Sciatic nerve (tissue), 2 donors: ENCODE data around the gene RPL36AL. TPM values are rescaled to one million over a fixed set of nuclear protein-coding genes. Genes with fewer than 3 reads are reported as not detected.
"Not testable (repeated sequence)": the region's sequence is repeated elsewhere in the genome, so short reads cannot be mapped to it uniquely, and the experiment has no call there.

Experiments used
- ATAC-seq: fragments of 200-7000 bp; cut with Tn5 transposase; one replicate; pipeline ENCODE4 v1.9.1; 2020; ENCODE audit warnings: mild to moderate bottlenecking, moderate library complexity
- DNase-seq: peaks from one replicate; pipeline ENCODE4 v3.0.0-alpha.2; 2020; ENCODE audit warnings: low spot score
- intact Hi-C: fragments of 100-400 bp; cut with DNase I; formaldehyde crosslinking; loops from one replicate; pipeline ENCODE4 v1.14.2; 2022
- total RNA-seq: library from RNA; stranded (reverse); fragmentation: NEBNext Ultra II Directional; extraction: Animal tissue kit (Norgen Biotek cat#: 25700); gene quantifications from one replicate; pipeline ENCODE4 v1.2.1, GENCODE V29; 2021
- donor health status: DM: no; HTN: no; CAD: no.
- donor health status: DM: no; HTN: no; CAD: no.

RPL36AL gene
- total RNA-seq = 185 TPM

DNA sequence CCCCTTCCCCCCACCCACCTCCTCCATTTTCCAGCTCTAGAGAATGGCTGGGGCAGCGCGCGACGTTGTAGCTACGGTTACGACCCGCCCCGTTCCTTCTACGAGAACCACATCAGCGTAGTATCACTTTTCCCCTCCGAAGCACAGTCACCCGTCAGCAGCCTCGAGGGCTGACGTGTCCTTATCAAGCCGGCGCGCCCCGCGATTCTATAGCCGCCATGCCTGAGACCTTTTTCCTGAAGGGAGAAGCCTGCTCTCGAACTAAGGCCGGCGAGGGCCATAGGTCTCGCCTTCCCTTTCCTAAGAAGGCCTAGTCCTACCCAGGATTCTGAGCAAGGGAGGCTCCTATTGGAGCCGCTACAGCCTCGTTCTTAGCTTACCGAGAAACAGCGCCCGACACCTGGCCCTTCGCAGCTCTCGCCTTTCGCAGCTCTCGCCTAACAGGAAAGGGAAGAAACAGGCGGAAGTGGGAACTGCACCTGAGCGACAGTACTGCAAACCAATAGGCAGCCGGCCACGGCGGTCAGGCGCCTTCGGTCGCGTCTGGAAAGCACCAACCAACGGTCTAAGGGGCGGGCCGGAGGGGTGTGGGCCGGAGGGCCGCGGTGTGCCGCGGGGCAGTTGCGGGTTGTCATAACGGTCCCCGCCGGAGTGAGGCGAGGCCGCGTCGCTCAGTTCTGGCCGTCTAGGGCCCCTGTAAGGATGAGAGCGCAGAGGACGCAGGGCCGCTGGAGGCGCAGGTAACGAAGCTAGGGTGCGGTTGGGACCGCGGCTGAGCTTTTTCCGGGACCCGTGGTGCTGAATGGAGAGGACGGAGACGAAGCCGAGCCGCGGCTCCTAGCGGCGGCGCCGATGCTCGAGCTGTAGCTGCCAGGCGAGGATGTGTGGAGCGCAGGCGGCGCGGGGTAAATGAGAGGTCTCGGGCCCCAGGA is at the start of gene RPL36AL, which contains the start of gene MGAT2:
RPL36AL (minus strand) TSS at position 445 of the 932 bp plus-strand sequence. CDS start 1,522 bp downstream, outside the sequence.
MGAT2 (plus strand) TSS at position 618 of the 932 bp plus-strand sequence. CDS start 470 bp downstream, outside the sequence.
- intact Hi-C loops = no loop called here
- ATAC-seq (peak; percentile 100), DNase-seq (peak; percentile 99)

- no peak for DNase-seq
- intact Hi-C loops = no loop called here
- ATAC-seq = no peak
Observed at GRCh38 chr14:49659526-49660455, 39.4 kb upstream of the RPL36AL start.

DNA sequence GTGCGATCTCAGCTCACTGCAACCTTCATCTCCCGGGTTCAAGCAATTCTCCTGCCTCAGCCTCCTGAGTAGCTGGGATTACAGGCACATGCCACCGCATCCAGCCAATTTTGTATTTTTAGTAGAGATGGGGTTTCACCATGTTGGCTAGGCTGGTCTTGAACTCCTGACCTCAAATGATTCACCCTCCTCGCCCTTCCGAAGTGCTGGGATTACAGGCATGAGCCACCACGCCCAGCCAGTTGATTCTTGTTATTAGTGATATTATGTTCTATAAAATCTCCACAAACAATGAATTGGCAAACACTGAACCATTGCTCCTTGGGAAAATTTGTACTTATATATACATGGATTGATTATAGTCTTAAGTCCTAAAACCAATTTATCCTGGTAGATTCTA is 37.1 kb upstream of the RPL36AL start:
- intact Hi-C loops, DNase-seq, ATAC-seq: not testable (repeated sequence)

GRCh38 chr14:49654511-49654910 is 34.1 kb upstream of the RPL36AL start:
- intact Hi-C loops = no loop called here
- ATAC-seq = no peak
- no peak for DNase-seq

- intact Hi-C loops = no loop called here
- DNase-seq (no peak), ATAC-seq (no peak)
Observed at GRCh38 chr14:49653508-49653907, 33.1 kb upstream of the RPL36AL start.

GRCh38 chr14:49642163-49642562 is 21.7 kb upstream of the RPL36AL start:
- ATAC-seq (no peak), DNase-seq (no peak)
- intact Hi-C loops = no loop called here

DNA sequence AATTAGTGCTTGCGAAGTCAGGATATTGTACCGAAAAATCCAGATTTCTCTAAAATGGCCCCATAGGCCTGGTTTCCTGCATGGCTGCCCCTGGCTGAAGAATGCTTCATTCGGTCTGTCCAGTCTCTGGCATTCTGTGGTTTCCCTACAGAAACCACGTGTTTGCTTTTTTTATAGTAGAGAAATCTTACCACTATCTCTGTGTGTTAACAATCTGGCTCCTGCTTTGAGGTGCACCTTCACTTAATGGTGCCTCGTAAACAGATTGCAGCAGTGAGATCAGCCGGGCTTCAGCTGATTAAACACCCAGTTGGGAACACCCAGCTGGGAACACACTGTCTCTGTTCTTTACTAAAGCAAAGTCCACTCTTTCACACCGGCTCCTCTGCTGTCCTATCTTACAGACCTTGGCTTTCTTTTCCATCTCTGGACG is 21.3 kb upstream of the RPL36AL start:
- intact Hi-C loops = no loop called here
- DNase-seq (no peak), ATAC-seq (peak; percentile 84)

DNA sequence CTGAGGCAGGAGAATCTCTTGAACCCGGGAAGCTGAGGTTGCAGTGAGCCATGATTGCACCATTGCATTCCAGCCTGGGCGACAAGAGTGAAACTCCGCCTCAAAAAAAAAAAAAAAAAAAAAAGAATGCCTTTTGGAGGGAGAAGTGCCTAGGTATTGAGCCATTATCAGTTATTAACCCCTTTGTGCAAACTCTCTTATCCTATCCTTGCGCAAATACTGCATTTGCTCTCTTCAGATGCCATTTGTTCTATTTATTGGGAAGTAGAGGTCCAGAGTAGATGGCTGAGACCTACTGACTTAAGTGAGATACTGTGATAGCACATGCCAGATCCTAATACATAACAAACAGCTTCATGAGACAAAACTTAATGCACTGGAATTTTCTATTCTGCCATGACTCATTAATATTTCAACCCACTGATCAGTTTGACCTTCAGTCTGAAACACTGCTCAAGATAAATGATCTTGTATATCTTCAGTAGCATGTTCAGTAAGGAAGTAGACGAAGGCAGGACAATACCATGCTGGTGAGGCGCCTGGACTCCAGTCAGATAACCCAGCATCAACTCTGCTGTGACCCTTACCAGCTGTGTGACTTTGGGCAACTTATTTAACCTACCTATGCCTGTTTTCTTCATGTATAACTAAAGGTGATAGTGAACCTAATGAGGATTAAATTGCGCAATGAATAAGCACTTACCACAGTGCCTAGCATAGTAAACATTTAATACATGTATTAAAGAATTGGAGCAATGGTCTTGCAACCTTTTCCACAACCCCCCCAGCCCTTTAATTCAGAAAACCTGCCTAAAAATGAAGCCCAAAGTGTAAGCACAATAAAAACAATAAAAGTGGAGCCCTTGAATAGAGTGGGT is 20.4 kb upstream of the RPL36AL start:
- DNase-seq (no peak), ATAC-seq (no peak)
- intact Hi-C loops = no loop called here

DNA sequence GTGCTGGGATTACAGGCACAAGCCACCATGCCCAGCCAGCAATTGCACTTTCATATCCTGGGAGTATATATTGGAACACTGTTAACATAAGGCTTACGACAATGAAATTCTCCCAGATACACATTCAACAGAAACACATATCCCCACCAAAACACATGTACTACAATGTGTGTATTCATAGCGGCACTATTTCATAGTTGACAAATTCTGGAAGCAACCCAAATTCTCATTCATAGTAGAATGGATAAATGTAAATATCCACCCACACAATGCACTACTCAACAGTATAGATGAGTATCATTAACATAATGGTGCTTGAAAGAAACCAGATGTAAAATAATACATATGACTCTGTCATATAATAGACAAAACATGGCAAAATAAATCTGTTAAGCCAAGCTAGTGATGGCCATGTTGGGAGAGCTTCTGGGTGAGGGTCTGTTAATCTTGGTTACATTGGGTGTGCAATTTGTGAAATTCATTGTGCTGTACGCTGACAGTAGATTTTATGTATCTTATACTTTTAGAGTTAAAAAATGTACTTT is 17.2 kb upstream of the RPL36AL start:
- intact Hi-C loops = no loop called here
- DNase-seq (no peak), ATAC-seq (no peak)

GRCh38 chr14:49636866-49637265 is 16.4 kb upstream of the RPL36AL start:
- DNase-seq = no peak
- intact Hi-C loops = no loop called here
- ATAC-seq = no peak

DNA sequence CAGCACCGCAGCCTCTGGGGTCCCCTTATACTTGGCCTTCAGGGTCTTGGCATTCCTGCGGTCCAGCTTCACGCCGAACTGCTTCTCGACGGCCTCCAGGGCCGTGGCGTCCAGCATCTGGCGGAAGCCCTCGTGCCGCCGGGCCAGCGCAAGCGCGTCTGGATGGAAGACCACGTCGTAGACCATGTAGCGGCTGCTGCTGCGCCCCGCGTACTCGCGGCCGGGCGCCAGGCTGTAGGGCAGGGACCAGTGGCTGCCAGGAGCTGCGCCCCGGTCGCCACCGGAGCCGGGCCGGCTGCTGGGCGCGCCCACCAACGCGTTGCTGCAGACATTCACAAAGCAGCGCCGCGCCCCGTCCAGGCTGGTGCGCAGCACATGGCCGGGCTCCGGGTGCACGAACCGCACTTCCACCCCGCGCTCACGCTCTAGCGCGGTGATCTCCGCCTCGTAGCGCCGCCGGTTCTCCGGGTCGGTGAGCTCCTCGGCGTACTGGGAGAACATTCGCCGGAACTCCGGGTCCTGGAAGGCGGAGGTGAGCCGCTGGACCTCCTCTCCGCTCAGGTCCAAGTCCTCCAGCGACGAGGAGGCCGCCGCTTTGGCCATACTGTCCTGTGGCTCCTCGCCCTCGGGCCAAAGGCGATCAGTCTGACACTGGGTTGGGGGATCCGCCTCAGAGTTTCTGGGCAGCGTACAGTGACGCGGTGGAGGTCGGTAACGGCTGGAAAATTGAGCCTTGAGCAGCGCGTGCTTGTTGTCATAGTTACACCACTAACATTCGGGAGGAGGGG is 14.3 kb upstream of the RPL36AL start, which contains the start of gene DNAAF2:
DNAAF2 (minus strand) TSS at position 698 of the 788 bp plus-strand sequence; CDS start at position 603, 95 bp downstream.
- ATAC-seq = peak; percentile 76
- intact Hi-C loops = loop anchor here (5.0 kb wide), 1 partner anchor 133 kb away; the partner anchor contains the start of gene KLHDC2

DNA sequence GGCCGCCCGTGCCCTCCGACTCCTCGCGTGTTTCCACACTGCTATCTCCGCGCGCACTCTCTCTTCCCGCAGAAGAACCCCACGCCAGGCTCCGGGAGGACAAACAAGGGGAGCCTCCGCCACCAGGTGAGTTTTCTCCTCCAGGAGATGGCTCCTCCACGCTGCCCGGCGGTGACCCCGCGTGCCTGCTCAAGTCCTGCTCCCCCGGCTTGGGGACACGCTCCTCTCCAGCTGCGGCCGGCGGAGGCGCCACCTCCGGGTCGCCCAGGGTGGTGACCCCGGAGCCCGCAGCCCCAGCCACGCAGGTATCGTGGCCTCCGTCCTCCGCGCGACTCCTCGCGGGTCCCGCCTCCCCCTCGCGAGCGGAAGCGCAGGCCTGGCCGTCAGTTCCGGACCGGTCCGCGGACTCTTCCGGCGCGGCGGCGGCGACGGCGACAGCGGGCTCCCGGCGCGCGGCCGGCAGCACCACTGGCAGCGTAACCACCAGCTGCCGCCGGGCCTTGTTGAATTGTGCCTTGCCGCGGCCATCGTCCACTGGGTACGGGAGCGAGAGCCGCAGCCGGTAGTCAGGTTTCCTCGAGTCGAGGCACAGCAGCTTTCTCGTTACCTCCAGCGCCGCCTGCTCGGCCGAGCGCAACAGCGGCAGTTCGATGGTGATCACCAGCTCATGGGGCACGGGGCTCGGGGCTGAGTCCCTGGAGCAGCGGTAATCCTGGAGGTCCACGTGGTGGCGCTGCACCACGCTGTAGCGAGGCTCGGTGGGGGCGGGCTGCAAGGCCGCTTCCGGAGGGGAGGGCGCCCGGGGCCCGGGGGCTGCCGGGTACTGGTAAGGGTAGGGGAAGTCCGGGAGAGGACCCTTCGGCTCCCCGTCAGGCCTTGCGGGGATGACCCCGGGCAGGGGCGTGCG is 13.5 kb upstream of the RPL36AL start:
- ATAC-seq = peak; percentile 95
- intact Hi-C loops = loop anchor here (5.0 kb wide), 1 partner anchor 133 kb away; the partner anchor contains the start of gene KLHDC2
- DNase-seq = peak; percentile 96

More for the DNA sequence above, 14.3 kb upstream of the RPL36AL start, which contains the start of gene DNAAF2:
- peak; percentile 72 for DNase-seq

- DNase-seq (no peak), ATAC-seq (no peak)
- intact Hi-C loops = no loop called here
Observed at GRCh38 chr14:49623941-49624839, 3.8 kb upstream of the RPL36AL start.

DNA sequence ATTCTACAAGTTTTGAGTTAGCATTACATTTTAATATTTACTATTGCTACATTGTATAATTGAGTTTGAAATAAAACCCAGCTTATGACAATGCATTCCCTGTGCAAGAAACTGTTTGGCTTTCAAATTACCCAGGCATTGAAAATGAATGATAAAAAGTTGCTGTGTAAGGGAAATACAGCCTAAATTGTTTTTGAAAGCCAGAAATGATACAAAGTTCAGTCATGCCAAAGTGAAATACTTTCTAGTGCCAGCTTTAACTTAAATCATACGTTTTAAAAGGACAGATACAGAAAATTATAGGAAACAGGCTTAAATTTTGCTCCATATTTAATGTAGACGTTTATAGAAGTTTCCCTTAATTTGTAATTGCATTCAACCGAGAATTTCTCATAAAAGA is 3.0 kb upstream of the RPL36AL start:
- DNase-seq = no peak
- no peak for ATAC-seq
- intact Hi-C loops = no loop called here

DNA sequence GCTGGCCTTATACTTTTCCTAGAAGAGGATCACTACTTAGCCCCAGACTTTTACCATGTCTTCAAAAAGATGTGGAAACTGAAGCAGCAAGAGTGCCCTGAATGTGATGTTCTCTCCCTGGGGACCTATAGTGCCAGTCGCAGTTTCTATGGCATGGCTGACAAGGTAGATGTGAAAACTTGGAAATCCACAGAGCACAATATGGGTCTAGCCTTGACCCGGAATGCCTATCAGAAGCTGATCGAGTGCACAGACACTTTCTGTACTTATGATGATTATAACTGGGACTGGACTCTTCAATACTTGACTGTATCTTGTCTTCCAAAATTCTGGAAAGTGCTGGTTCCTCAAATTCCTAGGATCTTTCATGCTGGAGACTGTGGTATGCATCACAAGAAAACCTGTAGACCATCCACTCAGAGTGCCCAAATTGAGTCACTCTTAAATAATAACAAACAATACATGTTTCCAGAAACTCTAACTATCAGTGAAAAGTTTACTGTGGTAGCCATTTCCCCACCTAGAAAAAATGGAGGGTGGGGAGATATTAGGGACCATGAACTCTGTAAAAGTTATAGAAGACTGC is 1.7 kb upstream of the RPL36AL start:
- intact Hi-C loops = no loop called here
- ATAC-seq (no peak), DNase-seq (no peak)
